SKM-1 treated with dmso at 0.1 percent for 144 hours (cell line): ENCODE measurements around the gene AP3S1.
"Not testable (repeated sequence)": the region's sequence is repeated elsewhere in the genome, so short reads cannot be mapped to it uniquely, and the experiment has no call there.

Experiments used
- DNase-seq: peaks from one replicate; lab custom pipeline; 2025; ENCODE audit not compliant: unreplicated experiment; lab: John Stamatoyannopoulos, UW

Gene AP3S1

GRCh38 chr5:115824983-115825382 lies 16.8 kb upstream of the AP3S1 start:
- DNase-seq = not testable (repeated sequence)

DNA sequence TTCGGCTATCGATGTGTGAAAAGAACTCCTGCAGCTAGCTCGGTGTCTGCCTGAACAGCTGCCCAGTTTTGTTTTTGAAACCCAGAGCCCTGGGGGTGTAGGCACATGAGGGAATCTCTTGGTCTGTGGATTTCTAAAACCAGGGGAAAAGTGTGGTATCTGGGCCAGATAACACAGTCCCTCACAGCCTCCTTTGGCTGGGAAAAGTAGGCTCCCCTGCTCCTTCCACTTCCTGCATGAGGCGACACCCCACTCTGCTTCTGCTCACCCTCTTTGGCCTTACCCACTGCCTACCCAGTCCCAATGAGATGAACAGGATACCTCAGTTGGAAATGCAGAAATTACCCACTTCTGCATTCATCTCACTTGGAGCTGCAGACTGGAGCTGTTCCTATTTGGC lies 15.8 kb upstream of the AP3S1 start:
- DNase-seq = no peak

DNA sequence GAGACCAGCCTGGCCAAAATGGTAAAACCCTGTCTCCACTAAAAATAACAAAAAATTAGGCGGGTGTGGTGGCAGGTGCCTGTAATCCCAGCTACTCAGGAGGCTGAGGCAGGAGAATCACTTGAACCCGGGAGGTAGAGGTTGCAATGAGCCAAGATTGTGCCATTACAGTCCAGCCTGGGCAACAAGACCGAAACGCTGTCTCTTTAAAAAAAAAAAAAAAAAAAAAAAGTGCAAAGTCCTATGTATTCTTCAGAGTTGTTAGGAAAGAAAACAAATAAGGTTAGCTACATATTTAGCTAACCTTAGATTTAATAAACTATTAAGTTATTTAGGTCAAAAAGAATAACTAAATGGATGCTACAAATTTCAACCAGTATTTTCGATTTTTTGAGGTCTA lies 11.8 kb upstream of the AP3S1 start:
- DNase-seq = no peak

- DNase-seq = peak; percentile 27
These were observed 10.5 kb upstream of the AP3S1 start for GRCh38 chr5:115831163-115831768.

- DNase-seq = no peak
These were observed 6.3 kb upstream of the AP3S1 start for GRCh38 chr5:115835481-115835880.

DNA sequence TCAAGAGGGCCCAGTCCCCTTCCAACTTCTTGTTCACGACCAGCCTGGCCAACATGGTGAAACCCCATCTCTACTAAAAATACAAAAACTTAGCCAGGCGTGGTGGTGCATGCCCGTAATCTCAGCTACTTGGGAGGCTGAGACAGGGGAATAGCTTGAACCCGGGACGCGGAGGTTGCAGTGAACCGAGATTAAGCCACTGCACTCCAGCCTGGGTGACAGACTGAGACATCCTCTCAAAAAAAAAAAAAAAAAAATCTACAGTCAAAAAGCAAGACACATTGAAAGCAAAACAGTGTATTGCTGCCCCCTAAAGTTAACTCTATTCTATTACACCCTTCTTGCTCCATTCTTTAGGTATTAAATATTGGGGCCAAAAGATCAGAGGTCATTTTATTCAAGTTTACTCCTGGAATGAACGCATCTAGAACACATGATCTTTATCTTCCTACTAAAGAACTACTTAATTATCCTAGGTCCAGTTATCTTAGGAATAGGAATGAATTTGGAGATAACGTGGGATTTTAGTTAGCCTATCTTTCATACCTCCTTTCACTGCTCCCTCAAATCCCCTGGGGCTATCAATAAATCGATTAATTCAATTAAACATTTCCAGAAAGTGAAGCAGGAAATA lies 2.7 kb upstream of the AP3S1 start:
- DNase-seq = peak; percentile 40

DNA sequence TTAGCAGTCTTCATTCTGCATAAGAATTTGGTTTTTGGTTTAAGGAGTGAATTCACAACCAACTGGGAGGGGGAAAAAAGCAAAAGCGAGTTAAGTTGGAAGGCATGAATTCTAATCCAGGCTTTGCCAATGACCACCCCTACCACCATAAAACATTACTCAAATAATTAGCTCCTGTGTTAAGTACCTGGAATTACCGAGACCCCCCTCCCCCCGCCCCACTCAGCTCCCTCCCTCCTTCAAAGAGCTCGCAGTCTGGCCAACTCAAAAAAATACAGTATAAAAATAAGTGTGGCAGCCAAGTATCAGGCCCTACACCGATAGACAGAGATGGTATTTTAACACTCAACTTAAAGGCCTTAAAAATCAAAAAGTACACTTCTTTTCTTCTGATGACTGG lies 862 bp upstream of the AP3S1 start:
- DNase-seq = no peak

- DNase-seq = peak; percentile 72
These were observed 577 bp downstream of the AP3S1 start for GRCh38 chr5:115842089-115842935.

- no peak for DNase-seq
These were observed 1.2 kb downstream of the AP3S1 start for GRCh38 chr5:115842952-115843351.

DNA sequence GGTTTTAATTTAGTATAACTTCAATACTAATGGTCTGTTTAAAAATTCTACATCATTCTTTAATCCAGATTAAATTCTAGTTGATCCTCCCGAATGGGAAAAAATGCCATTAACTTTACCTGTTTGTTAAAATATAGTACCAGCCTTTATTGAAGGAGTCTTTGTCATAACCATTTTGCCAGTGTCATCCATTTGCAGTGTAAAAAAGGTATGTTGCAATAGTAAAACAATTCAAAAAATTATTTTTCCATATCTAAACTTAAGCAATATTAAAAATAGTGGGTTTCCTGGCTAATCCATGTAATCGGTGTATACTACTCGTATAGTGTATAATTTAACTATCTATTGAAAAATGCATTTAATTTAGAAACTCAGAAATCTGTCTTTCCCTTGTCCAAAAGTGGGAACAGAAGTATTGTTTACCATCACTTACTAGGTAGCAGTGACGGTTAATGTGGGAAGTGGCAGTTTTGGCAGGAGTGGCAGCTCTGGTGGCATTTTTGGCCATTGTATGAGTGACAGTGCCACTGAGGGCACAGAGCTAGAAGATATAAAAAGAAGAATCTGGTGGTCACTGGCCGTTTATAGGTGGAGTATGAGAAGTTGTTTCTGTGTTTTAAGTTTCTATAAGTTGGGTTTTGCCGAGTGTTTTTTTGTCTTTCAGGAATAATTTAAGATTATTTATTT lies 1.9 kb downstream of the AP3S1 start:
- no peak for DNase-seq

- no peak for DNase-seq
These were observed 2.6 kb downstream of the AP3S1 start for GRCh38 chr5:115844321-115844817.

GRCh38 chr5:115847290-115847689 lies 5.6 kb downstream of the AP3S1 start:
- no peak for DNase-seq

DNA sequence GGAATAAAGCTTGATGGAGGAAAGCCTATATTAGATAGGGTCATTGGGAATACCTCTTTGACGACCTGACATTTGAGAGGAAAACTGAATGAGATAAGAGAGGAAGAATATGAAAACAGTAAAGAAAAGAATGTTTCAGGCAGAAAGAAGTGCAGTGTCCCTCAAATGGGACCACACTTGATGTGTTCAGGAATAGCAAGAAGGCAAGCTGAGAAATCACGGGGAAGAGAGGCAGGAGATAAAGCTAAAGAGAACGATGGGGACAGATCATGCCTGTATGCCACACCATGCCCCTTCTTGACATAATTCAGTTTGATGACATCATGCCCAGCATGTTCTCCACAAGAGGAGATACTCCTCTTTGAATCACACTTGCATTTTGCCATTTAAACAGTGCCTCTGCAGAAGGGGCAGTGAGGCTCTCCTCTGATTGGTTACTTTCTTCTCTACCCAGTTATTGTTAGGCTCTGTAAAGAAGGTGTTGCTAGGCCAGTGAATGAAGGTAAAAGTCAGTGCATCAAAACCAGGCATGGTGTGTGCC lies 7.6 kb downstream of the AP3S1 start:
- no peak for DNase-seq

GRCh38 chr5:115850744-115851416 lies 9.1 kb downstream of the AP3S1 start:
- DNase-seq = no peak

DNA sequence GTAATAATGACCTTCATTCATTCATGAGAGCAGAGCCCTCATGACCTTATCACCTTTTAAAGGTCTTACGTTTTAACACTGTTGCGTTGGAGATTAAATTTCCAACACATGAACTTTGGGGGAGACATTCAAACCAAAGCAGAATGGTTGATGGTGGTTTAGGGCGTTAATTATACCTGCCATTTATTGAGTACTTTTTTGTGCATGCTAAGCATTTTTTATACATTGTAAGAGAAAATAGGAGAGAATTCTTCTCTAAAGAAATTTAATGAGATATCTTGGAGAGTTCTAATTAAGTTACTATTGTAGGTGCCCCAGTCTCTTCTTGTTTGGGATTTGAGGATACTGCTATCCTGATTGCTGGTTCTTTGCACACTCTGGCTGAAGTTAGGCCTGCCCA lies 12.4 kb downstream of the AP3S1 start:
- DNase-seq = no peak

- DNase-seq = peak; percentile 57
These were observed 14.2 kb downstream of the AP3S1 start for GRCh38 chr5:115855959-115856358.

DNA sequence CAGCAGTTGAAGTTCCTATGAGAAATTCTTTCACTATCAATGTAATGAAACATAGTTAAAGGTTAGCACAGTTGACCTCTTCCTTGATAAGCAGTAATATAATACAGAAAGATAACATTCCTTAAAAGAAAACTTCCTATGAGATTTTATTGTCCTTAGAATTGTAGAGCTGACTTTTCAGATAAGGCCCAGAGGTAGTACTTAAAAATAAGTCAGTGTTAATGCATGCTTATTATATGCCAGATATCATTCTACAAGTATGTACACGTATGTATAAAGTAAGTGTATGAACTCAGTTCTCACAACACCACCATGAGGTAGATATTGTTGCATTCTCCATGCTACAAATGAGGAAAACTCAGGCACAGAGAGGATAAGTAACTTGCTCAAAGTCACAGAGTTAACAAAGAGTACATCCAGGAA lies 15.3 kb downstream of the AP3S1 start:
- no peak for DNase-seq

GRCh38 chr5:115857626-115858349 lies 16.1 kb downstream of the AP3S1 start:
- no peak for DNase-seq

DNA sequence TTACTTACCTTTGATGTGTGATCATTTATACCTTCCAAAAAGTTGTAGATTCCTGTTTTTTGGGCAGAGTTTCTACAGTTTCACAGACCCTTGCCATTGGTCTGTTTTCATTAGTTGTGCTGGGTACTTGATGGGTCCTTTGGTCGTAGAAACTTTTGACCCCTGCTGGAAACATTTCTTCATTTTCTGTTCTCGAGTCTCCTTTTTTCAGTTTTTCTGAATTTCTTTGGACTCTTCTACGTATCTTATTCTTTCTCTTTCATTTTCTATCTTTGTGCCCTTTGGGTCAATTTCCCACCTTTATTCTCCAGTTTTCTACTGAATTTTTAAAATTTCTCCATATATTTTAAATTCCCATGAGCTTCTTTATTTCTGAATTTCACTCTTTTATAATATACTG lies 16.7 kb downstream of the AP3S1 start:
- DNase-seq = no peak

DNA sequence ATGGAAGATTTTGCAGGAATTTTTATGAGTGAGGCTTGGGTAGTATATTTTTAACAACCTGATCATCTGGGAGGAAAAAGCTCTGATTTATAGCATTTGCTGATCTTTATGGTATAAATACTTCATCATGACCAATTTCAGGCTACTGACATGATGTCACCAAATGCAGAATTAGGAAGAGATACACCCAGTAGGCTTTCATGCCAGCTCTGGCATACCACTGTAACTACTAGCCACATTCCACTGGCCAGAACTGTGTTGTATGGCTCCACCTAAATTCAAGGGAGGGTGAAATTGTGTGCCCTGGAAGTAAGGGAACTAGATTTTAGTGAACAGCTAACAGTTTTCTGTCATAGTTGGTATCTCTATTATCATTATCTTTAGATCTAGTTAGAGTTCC lies 17.6 kb downstream of the AP3S1 start:
- no peak for DNase-seq
